Epithelial cell of esophagus (primary cell): ENCODE data around the gene HIGD1B.

ENCODE experiments used
- DNase-seq: peaks from one replicate; pipeline ENCODE4 v3.0.0; 2010; ENCODE audit warnings: low read depth
- H3K4me3 ChIP-seq: 2 replicates; pipeline ENCODE4 v1.5.1; 2011; ENCODE audit warnings: mild to moderate bottlenecking, low read length, control low read depth
- TF ChIP-seq, protein P1 (sequence below): IDR thresholded peaks from 2 replicates; pipeline ENCODE4 v1.5.1; 2011; ENCODE audit warnings: low read depth, mild to moderate bottlenecking, low read length, control low read depth, inconsistent platforms; ENCODE audit not compliant: insufficient read depth; ENCODE audit errors: missing control alignments

The HIGD1B gene

GRCh38 chr17:44865231-44865660 is 17.6 kb downstream of the HIGD1B start:
- TF ChIP-seq, protein P1, sequence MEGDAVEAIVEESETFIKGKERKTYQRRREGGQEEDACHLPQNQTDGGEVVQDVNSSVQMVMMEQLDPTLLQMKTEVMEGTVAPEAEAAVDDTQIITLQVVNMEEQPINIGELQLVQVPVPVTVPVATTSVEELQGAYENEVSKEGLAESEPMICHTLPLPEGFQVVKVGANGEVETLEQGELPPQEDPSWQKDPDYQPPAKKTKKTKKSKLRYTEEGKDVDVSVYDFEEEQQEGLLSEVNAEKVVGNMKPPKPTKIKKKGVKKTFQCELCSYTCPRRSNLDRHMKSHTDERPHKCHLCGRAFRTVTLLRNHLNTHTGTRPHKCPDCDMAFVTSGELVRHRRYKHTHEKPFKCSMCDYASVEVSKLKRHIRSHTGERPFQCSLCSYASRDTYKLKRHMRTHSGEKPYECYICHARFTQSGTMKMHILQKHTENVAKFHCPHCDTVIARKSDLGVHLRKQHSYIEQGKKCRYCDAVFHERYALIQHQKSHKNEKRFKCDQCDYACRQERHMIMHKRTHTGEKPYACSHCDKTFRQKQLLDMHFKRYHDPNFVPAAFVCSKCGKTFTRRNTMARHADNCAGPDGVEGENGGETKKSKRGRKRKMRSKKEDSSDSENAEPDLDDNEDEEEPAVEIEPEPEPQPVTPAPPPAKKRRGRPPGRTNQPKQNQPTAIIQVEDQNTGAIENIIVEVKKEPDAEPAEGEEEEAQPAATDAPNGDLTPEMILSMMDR: peak; percentile 90
- peak; percentile 75 for DNase-seq

GRCh38 chr17:44865931-44866330 is 18.2 kb downstream of the HIGD1B start:
- H3K4me3 ChIP-seq: no peak overlapping the region
- DNase-seq: no peak
- TF ChIP-seq, protein P1: no peak

More at GRCh38 chr17:44865231-44865660, 17.6 kb downstream of the HIGD1B start:
- no peak overlapping the region for H3K4me3 ChIP-seq

DNA sequence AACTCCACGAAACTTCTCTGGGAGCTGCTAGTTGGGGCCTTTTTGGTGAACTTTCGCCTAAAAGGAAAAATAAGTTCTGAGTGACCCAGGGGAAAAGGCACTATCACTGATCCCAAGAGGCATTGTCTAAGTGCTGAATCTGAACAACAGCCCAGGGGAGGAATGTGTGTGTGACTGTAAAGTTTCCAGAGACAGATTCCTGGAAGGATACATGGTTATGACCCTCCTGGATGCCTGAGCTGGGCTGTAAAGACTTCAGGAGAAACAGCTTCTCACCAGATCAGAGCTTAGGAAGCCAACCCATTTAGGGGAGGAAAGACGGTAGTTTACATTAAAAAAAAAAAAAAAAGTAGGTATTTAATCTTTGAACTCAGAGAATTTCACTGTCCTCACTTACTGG is 20.2 kb downstream of the HIGD1B start:
- H3K4me3 ChIP-seq: no peak overlapping the region
- no peak for DNase-seq
- TF ChIP-seq, protein P1: no peak

DNA sequence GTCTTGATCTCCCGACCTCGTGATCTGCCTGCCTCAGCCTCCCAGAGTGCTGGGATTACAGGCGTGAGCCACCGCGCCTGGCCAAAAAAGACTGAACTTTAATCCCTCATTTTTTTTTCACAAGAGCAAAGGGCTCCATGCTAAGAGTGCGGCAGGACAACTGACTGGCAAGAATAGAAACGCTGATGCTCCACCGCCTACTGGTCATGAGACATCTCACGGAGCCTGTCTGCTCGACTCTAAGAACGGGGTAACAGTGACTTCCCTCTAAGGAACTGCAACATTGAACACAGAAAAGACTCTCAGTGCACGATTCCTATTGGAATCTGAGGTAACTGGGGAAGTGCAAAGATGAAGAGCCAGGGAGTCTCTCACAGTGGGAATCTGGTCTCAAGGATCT is 23.9 kb downstream of the HIGD1B start:
- no peak for DNase-seq
- TF ChIP-seq, protein P1: no peak

DNA sequence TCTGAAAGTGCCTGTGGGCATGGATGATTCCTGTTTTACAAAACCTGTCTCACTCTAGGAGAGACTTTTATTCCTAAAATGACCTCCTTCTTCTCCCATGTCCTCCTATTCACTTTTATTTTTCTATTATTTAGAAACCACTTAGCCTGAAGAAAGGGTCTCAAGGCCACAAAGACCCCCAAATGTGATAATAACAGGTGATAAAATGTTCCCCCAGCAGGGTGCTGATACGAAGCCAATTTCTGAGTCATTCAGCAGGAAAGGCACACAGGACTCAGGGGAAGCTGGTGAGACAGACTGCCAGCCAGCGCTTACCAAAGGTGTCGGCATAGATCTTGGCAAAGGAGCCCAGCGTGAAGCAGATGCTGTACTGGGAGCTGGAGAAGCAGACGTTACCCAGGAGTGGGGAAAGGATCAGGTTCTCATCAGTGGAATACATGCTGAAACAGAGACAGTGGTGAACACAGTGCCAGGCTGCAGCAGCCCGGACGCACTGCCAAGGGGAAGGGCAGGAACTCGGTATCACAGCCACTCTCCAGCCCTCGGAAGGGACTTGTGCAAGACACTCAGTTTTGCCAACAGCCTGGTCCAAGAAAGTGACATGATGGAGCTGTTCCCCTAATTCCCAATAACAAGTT is 24.6 kb downstream of the HIGD1B start:
- no peak overlapping the region for H3K4me3 ChIP-seq
- TF ChIP-seq, protein P1: no peak
- DNase-seq: no peak

More for the DNA sequence above, 23.9 kb downstream of the HIGD1B start:
- no peak overlapping the region for H3K4me3 ChIP-seq

- TF ChIP-seq, protein P1: no peak
- H3K4me3 ChIP-seq: no peak overlapping the region
- no peak for DNase-seq
These were observed 28.1 kb downstream of the HIGD1B start for GRCh38 chr17:44875761-44876160.

DNA sequence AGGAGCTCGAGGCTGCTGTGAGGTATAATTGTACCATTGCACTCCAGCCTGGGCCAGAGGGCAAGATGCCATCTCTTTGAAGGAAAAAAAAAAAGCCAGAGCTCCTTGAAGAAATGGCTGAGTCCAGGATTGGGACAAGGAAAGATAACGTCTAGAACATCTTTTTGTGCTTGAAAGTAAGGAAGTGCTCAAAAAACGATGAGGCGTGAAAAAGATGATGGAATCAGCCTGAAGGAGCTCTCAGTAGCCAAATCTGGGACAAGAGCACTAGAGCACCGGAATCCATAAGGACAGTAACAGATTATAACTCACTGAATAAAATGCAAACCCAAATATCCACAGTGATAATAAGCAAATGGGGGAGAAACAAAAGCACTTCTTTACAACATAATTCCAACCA is 29.4 kb downstream of the HIGD1B start:
- DNase-seq: no peak
- TF ChIP-seq, protein P1: no peak
- H3K4me3 ChIP-seq: no peak overlapping the region
